Activated T-helper 9 cell treated with anti-CD3 and anti-CD28 coated beads, Interleukin-2, amount 50 U/mL, for 16 hours (primary cell): ENCODE data around the gene STRBP.

Experiments
- DNase-seq: peaks from one replicate; pipeline ENCODE4 v3.0.0-alpha.2; 2020; ENCODE audit warnings: low read depth

The STRBP gene

GRCh38 chr9:123097430-123098095 lies 170.8 kb downstream of the STRBP start:
- no peak for DNase-seq

- DNase-seq: no peak
Observed at GRCh38 chr9:123096987-123097386, 171.4 kb downstream of the STRBP start.

GRCh38 chr9:123093141-123093540 lies 175.2 kb downstream of the STRBP start:
- no peak for DNase-seq

- DNase-seq: no peak
Observed at GRCh38 chr9:123091459-123091858, 176.9 kb downstream of the STRBP start.

- DNase-seq: no peak
Observed at GRCh38 chr9:123090956-123091355, 177.4 kb downstream of the STRBP start.

- no peak for DNase-seq
Observed at GRCh38 chr9:123090198-123090896, 178.0 kb downstream of the STRBP start.

- DNase-seq: no peak
Observed at GRCh38 chr9:123089790-123090189, 178.6 kb downstream of the STRBP start.

GRCh38 chr9:123089040-123089439 lies 179.3 kb downstream of the STRBP start:
- DNase-seq: no peak

GRCh38 chr9:123087359-123087888 lies 181.0 kb downstream of the STRBP start:
- no peak for DNase-seq

- no peak for DNase-seq
Observed at GRCh38 chr9:123085916-123086315, 182.5 kb downstream of the STRBP start.

GRCh38 chr9:123084256-123084655 lies 184.1 kb downstream of the STRBP start:
- DNase-seq: no peak

GRCh38 chr9:123083680-123084079 lies 184.7 kb downstream of the STRBP start:
- DNase-seq: no peak

GRCh38 chr9:123081824-123082223 lies 186.6 kb downstream of the STRBP start:
- DNase-seq: no peak

- no peak for DNase-seq
Observed at GRCh38 chr9:123080444-123080843, 187.9 kb downstream of the STRBP start.

GRCh38 chr9:123074628-123075027 lies 193.8 kb downstream of the STRBP start:
- DNase-seq: no peak

- DNase-seq: no peak
Observed at GRCh38 chr9:123073991-123074422, 194.4 kb downstream of the STRBP start.

GRCh38 chr9:123073441-123073840 lies 194.9 kb downstream of the STRBP start:
- DNase-seq: no peak

- no peak for DNase-seq
Observed at GRCh38 chr9:123072407-123072995, 195.9 kb downstream of the STRBP start.
